Endothelial cell of umbilical vein (primary cell): Measurements from ENCODE around the gene PANX1. TPM values are rescaled to one million over a fixed set of nuclear protein-coding genes. Genes with fewer than 3 reads are reported as not detected.

ENCODE experiments used
- BruUV-seq: library from RNA; stranded (reverse); fragments of 400-500 nt; replicated peaks from 2 replicates; lab custom pipeline; 2021; lab: Mats Ljungman, UMichigan
- CTCF ChIA-PET: fragments of 300-600, 350-600 bp; sonication (Branson Sonifier 250); formaldehyde crosslinking; loops from one replicate; lab custom pipeline; 2021; ENCODE audit warnings: antibody characterized with exemption, inconsistent platforms; lab: Charles Lee
- POLR2A ChIA-PET: fragments of 300-600, 350-600 bp; sonication (Branson Sonifier 250); formaldehyde crosslinking; loops from one replicate; lab custom pipeline; 2021; ENCODE audit warnings: antibody characterized with exemption, inconsistent platforms; lab: Charles Lee
- DNase-seq: peaks from one replicate; pipeline ENCODE4 v3.0.0-alpha.2; 2011; ENCODE audit warnings: low read depth, low spot score
- FAIRE-seq: peaks from 2 replicates; lab custom pipeline; 2011; peaks lifted over from hg19 to GRCh38; lab: Jason Lieb, UNC
- H2AFZ ChIP-seq: 2 replicates; pipeline ENCODE4 v1.6.0; 2012; ENCODE audit warnings: low read depth, low read length, control low read depth, inconsistent platforms
- H3K27ac ChIP-seq: 2 replicates; pipeline ENCODE4 v1.5.1; 2011; ENCODE audit warnings: low read depth, mild to moderate bottlenecking, control low read depth, low read length, moderate library complexity; ENCODE audit not compliant: insufficient read depth
- H3K27me3 ChIP-seq, 2 experiments: 2 replicates each; pipeline versions ENCODE4 v1.6.0 to v1.6.1; 2011; ENCODE audit warnings: low read length in 2 of 2, mixed read lengths in 1 of 2; ENCODE audit not compliant: control insufficient read depth in 2 of 2, insufficient read depth in 2 of 2
- H3K36me3 ChIP-seq, 2 experiments: 2 replicates in 1 of 2; 3 replicates in 1 of 2; pipeline ENCODE4 v1.5.1; 2011; ENCODE audit warnings: low read length in 2 of 2, mild to moderate bottlenecking in 1 of 2, moderate library complexity in 1 of 2; ENCODE audit not compliant: control insufficient read depth in 2 of 2, insufficient read depth in 2 of 2; ENCODE audit errors: extremely low read depth in 1 of 2
- H3K4me1 ChIP-seq: 3 replicates; pipeline ENCODE4 v1.5.1; 2011; ENCODE audit warnings: mild to moderate bottlenecking, low read length; ENCODE audit not compliant: control insufficient read depth, insufficient read depth; ENCODE audit errors: extremely low read depth
- H3K4me2 ChIP-seq: 2 replicates; pipeline ENCODE4 v1.6.1; 2011; ENCODE audit warnings: low read length, control low read depth, mixed read lengths; ENCODE audit not compliant: insufficient read depth
- H3K4me3 ChIP-seq, 3 experiments: fragments of 200-600 bp in 1 of 3; sonication (generic), shearing (Covaris generic) in 1 of 3; replicated peaks in 1 of 3; 2 replicates each; pipeline ENCODE4 v1.5.1; 2011 to 2016; ENCODE audit warnings: control low read depth in 3 of 3, low read length in 3 of 3, mild to moderate bottlenecking in 2 of 3, inconsistent platforms in 1 of 3, low read depth in 1 of 3, moderate library complexity in 1 of 3; ENCODE audit not compliant: insufficient read depth in 1 of 3
- H3K79me2 ChIP-seq: 2 replicates; pipeline ENCODE4 v1.6.0; 2012; ENCODE audit warnings: low read length, inconsistent platforms; ENCODE audit not compliant: control insufficient read depth, insufficient read depth
- H3K9ac ChIP-seq: replicated peaks from 2 replicates; pipeline ENCODE3; 2011; ENCODE audit warnings: low read length, control low read depth; ENCODE audit not compliant: insufficient read depth; ENCODE audit errors: extremely low read depth
- H3K9me1 ChIP-seq: replicated peaks from 3 replicates; pipeline ENCODE4 v1.6.0; 2011; ENCODE audit warnings: mild to moderate bottlenecking, low read length; ENCODE audit not compliant: control insufficient read depth, insufficient read depth; ENCODE audit errors: extremely low read depth
- H3K9me3 ChIP-seq: replicated peaks from 2 replicates; pipeline ENCODE4 v1.5.1; 2012; ENCODE audit warnings: low read length, inconsistent platforms; ENCODE audit not compliant: control insufficient read depth, insufficient read depth
- H4K20me1 ChIP-seq: replicated peaks from 2 replicates; pipeline ENCODE3; 2011; ENCODE audit warnings: mild to moderate bottlenecking, low read length; ENCODE audit not compliant: control insufficient read depth, insufficient read depth; ENCODE audit errors: extremely low read depth
- EZH2 ChIP-seq: IDR thresholded peaks from 2 replicates; pipeline ENCODE4 v1.6.1; 2012; ENCODE audit warnings: borderline replicate concordance, low read depth, mild to moderate bottlenecking, moderate library complexity, low read length, inconsistent platforms; ENCODE audit not compliant: severe bottlenecking
- FOS ChIP-seq: IDR thresholded peaks from 2 replicates; pipeline ENCODE4 v1.6.1; 2011; ENCODE audit warnings: mild to moderate bottlenecking, low read length, moderate library complexity, borderline replicate concordance; ENCODE audit not compliant: insufficient read depth
- GATA2 ChIP-seq: IDR thresholded peaks from 2 replicates; pipeline ENCODE4 v1.7.0; 2011; ENCODE audit warnings: low read depth, mild to moderate bottlenecking, moderate library complexity, mixed read lengths, low read length; ENCODE audit not compliant: insufficient read length, insufficient read depth
- JUN ChIP-seq: IDR thresholded peaks from 2 replicates; pipeline ENCODE4 v1.6.1; 2011; ENCODE audit warnings: borderline replicate concordance, low read depth; ENCODE audit not compliant: insufficient read length, insufficient read depth
- MYC ChIP-seq: IDR thresholded peaks from one replicate; pipeline ENCODE4 v1.6.1; 2011; ENCODE audit warnings: mild to moderate bottlenecking, low read depth, low read length
- POLR2A ChIP-seq: IDR thresholded peaks from 2 replicates; pipeline ENCODE4 v1.6.1; 2012; ENCODE audit warnings: low read depth, mild to moderate bottlenecking, control low read depth, low read length
- POLR2AphosphoS5 ChIP-seq: IDR thresholded peaks from 2 replicates; pipeline ENCODE4 v1.6.1; 2012; ENCODE audit warnings: low read depth, mild to moderate bottlenecking, control low read depth, low read length, moderate library complexity; ENCODE audit not compliant: insufficient read depth
- dilution Hi-C: fragments of 300-500 bp; cut with MboI; formaldehyde crosslinking; loops from one replicate; pipeline ENCODE4 v1.15.0; 2019; ENCODE audit warnings: low sequenced_read_pairs; ENCODE audit not compliant: extremely low pct_ligation_motif_present
- intact Hi-C: fragments of 100-400 bp; cut with micrococcal nuclease; formaldehyde crosslinking; loops from one replicate; pipeline ENCODE4 v1.10.0; 2022
- polyA plus RNA-seq, 4 experiments: library from polyadenylated mRNA; depleted of rRNA in 3 of 4; stranded (reverse) in 3 of 4; unstranded in 1 of 4; fragments of >200 nt; gene quantifications; 2 replicates each; pipeline versions ENCODE4 v1.2.1 to v1.2.3, GENCODE V29; 2011 to 2012; ENCODE audit warnings: missing spikeins in 1 of 4
- total RNA-seq: library from RNA; stranded (reverse); gene quantifications from 2 replicates; pipeline ENCODE4 v1.2.3, GENCODE V29; 2021
- TF ChIP-seq, protein P1 (sequence below): IDR thresholded peaks from 2 replicates; pipeline ENCODE4 v1.6.1; 2011; ENCODE audit not compliant: insufficient read depth, insufficient read length
- TF ChIP-seq, protein P2 (sequence below), 2 donors: IDR thresholded peaks; 1 replicate in 1 of 2; 2 replicates in 1 of 2; pipeline ENCODE4 v1.5.1; 2011; ENCODE audit warnings: low read length in 2 of 2, mild to moderate bottlenecking in 2 of 2, moderate library complexity in 2 of 2, control low read depth in 1 of 2, inconsistent platforms in 1 of 2, low read depth in 1 of 2; ENCODE audit not compliant: insufficient read depth in 1 of 2; ENCODE audit errors: extremely low read depth in 1 of 2

Gene PANX1
- total and polyA plus RNA-seq, 2 donors (not counting 3 experiments of a cell fraction or from before 2014, with no cell fraction given) = 9.5 to 20.9 TPM

DNA sequence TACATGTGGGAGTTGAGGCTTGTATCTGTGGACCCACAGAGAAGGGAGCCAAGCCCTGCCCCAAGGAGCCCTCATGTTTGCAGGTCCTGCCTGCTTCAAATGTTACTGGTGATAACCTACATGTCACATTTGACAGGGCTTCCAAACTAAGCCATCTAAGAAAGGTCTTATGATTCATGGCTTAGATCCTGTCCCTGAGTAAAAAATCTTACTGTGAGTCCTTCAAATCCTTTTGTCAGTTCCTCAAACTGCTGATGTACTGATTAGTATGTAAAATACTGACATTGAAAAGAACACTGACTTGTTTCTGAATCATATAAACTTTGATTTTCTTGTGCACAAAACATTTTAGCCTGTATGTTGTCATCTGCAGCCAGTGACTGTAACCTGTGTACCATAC is 1.0 kb upstream of the PANX1 start:
- no peaks in the 10 kb centered on the region for H3K9me1 ChIP-seq
- no peaks in the 10 kb centered on the region for H4K20me1 ChIP-seq
- no peak overlapping the region for H3K9ac ChIP-seq
- ChIA-PET POLR2A (interaction anchor here (1.6 kb wide), 1 partner anchor 14 kb away, joined by 3 read pairs; no protein-coding TSS in a partner anchor), CTCF (interaction anchor here (1.4 to 5.0 kb wide), 6 partner anchors 14 to 378 kb away, joined by 3 to 64 read pairs (median 10); no protein-coding TSS in a partner anchor)
- peak; percentile 8 for FAIRE-seq
- no peak for DNase-seq
- TF ChIP-seq EZH2 (no peak), JUN (no peak), POLR2AphosphoS5 (no peak), FOS (no peak), MYC (no peak), POLR2A (no peak), GATA2 (no peak)
- TF ChIP-seq, protein P1, sequence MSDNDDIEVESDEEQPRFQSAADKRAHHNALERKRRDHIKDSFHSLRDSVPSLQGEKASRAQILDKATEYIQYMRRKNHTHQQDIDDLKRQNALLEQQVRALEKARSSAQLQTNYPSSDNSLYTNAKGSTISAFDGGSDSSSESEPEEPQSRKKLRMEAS = no peak
- TF ChIP-seq, protein P2, sequence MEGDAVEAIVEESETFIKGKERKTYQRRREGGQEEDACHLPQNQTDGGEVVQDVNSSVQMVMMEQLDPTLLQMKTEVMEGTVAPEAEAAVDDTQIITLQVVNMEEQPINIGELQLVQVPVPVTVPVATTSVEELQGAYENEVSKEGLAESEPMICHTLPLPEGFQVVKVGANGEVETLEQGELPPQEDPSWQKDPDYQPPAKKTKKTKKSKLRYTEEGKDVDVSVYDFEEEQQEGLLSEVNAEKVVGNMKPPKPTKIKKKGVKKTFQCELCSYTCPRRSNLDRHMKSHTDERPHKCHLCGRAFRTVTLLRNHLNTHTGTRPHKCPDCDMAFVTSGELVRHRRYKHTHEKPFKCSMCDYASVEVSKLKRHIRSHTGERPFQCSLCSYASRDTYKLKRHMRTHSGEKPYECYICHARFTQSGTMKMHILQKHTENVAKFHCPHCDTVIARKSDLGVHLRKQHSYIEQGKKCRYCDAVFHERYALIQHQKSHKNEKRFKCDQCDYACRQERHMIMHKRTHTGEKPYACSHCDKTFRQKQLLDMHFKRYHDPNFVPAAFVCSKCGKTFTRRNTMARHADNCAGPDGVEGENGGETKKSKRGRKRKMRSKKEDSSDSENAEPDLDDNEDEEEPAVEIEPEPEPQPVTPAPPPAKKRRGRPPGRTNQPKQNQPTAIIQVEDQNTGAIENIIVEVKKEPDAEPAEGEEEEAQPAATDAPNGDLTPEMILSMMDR (IDR thresholded peaks at IDR 0.05; ENCODE audit: extremely low read depth in 1 of 2, insufficient read depth in 1 of 2, low read depth in 1 of 2, low read length in 2 of 2) = no peak
- no peak overlapping the region for H2AFZ ChIP-seq
- peaks cover 39% of the 10 kb centered on the region for H3K4me1 ChIP-seq
- H3K9me3 ChIP-seq = no peaks in the 10 kb centered on the region
- intact Hi-C loops (loop anchor here (1.0 kb wide), 5 partner anchors 9 to 366 kb away; partner anchors contain the start of genes ANKRD49, MRE11 and VSTM5), dilution Hi-C loops (no loop called here)
- no peaks in the 10 kb centered on the region for H3K36me3 ChIP-seq
- no peak overlapping the region for H3K27ac ChIP-seq
- peak overlapping the region in 1 of 3 experiments; percentile 87 for H3K4me3 ChIP-seq
- no peaks in the 10 kb centered on the region for H3K27me3 ChIP-seq
- BruUV-seq = no TSS peak
- peak overlapping the region; percentile 93 for H3K4me2 ChIP-seq
- H3K79me2 ChIP-seq = peaks cover 35% of the 10 kb centered on the region
